COLO829 (cell line): ENCODE data around the gene SERPIND1.
"Not testable (repeated sequence)": the region's sequence is repeated elsewhere in the genome, so short reads cannot be mapped to it uniquely, and the experiment has no call there.

ENCODE experiments used
- DNase-seq: peaks from one replicate; pipeline ENCODE4 v3.0.0; 2012; ENCODE audit warnings: low spot score

Gene SERPIND1, protein sequence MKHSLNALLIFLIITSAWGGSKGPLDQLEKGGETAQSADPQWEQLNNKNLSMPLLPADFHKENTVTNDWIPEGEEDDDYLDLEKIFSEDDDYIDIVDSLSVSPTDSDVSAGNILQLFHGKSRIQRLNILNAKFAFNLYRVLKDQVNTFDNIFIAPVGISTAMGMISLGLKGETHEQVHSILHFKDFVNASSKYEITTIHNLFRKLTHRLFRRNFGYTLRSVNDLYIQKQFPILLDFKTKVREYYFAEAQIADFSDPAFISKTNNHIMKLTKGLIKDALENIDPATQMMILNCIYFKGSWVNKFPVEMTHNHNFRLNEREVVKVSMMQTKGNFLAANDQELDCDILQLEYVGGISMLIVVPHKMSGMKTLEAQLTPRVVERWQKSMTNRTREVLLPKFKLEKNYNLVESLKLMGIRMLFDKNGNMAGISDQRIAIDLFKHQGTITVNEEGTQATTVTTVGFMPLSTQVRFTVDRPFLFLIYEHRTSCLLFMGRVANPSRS

GRCh38 chr22:20773793-20774212, at the start of gene SERPIND1:
TSS of gene SERPIND1 (plus strand) at chr22:20774113. CDS start at chr22:20779313, 5,200 bp downstream.
- DNase-seq: no peak

DNA sequence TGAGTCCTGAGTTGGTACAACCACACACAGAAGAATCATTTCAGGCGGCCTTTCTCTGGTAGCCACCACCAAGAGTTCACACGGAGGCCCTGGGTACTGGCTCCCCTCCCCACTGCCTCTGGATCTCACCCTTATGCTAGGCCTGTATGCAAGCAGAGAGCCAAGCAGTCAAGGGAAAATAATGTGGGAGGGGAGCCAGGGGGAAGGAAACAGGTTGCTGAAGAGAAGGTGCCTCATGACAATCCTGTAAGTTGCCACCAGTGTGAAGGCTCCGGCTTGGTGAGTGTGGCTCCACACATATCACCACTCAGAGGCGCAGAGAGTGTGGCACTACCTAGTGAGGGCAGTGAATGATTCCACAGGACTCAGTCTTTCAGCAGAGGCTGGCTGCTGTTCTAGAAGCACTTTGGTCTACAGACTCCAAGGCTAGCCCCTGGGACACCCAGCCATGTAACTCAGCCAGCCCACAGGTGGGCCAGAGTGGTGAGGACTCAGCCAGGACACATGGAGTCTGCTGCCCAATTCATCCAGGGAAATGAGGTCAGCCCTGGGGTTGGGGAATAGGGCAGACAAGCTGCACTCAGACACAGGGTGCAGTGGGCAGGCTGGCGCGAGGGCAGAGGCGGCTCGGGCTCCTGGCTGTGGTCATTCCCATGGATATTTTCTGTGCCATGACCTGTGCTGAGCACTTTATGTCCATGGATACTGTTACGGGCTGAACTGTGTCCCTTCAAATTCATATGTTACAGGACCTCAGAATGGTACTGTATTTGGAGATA, 49.0 kb upstream of the SERPIND1 start:
- DNase-seq: no peak

DNA sequence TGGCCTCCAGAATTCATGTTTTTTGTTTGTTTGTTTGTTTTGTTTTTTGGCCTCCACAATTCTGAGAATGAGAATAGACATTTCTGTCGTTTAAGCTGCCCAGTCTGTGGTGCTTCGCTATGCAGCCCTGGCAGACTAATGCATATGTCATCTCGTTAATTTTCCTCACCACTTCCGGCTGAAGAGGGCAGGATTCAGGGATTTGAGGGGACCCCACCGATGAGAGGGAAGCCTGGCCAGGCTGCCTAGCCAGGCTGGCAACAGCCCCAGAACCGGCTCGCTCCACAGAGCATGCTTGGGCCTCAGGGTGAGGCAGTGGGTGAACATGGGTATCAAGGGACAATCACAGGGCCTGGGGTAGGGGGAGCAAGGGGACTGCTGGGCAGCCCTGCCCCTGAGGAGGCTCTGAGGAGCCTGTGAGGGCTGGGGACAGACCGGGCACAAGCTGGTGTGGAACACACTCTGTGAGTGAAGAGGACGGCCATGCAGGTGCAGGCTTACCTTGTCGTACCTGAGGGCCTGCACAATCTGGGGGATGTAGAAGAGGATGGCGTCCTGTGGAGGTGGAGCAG, 47.8 kb upstream of the SERPIND1 start:
- no peak for DNase-seq

- no peak for DNase-seq
Observed at GRCh38 chr22:20727118-20728015, 46.5 kb upstream of the SERPIND1 start.

- DNase-seq: no peak
Observed at GRCh38 chr22:20728523-20729190, 45.3 kb upstream of the SERPIND1 start.

DNA sequence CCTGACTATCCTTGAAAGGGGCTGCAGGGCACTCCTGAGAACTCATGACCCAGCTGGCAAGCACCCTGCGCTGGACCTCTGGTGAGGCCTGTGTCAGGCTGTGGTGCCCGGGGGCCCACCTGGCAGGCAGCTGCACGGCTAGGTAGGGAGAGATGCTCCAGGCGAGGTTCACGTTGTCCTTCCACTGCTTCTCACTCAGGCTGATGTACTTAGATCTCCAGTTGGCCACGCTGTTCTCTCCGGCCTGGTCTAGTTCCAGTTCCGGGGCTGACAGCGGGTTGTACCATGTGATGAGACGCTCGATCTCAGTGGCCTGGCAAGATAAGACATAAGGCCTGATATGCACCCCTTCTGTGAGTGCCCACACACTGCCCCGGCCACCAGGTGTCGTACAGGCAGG, 44.7 kb upstream of the SERPIND1 start:
- DNase-seq: no peak

GRCh38 chr22:20732431-20732830, 41.5 kb upstream of the SERPIND1 start:
- not testable (repeated sequence) for DNase-seq

- not testable (repeated sequence) for DNase-seq
Observed at GRCh38 chr22:20735356-20736162, 38.4 kb upstream of the SERPIND1 start.

DNA sequence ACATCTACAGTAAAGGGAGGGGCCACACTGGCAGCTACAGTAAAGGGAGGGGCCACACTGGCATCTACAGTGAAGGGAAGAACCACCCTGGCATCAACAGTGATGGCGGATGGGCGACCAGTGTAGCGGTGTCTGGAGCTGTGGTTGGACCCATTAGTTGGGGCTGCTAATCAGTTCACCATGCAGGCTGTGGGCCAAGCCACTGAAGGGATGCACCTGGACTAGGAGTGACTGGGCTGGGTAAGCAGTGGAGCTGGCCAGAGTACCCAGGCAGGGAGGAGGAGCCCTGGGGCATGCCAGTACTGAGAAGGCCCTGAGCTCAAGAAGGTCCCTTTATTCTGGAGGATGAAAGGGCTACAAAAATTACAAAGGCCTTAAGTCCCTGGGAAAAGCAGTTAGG, 37.0 kb upstream of the SERPIND1 start:
- not testable (repeated sequence) for DNase-seq

DNA sequence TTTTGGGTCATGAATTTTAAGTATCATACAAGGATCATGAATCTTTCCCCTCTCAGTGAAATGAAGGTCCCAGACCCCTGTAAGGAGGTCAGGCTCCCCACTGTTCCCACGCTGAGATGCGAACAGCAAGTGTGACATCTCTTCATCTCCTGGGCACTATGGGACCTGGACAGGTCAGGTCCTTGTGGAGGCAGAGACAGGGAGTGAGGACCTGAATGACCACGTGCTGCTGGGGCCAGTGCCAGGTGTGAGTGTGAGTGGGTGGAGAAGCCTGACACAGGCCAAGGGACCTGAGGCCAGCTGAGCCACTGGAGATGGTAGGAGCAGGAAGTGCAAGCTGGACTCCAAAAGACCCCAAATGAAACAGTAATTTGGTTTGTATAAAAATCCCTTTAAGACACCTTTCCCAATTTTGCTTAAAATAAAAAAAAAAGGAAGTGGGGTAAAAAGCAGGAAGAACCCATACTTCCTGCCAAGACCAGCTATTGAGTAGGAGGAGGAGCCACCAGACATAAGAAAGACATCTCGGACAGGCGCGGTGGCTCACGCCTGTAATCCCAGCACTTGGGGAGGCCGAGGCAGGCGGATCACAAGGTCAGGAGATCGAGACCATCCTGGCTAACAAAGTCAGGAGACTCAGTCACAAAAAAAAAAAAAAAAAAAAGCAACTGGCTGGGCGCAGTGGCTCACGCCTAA, 35.4 kb upstream of the SERPIND1 start:
- no peak for DNase-seq

- DNase-seq: no peak
Observed at GRCh38 chr22:20740222-20740951, 33.5 kb upstream of the SERPIND1 start.

DNA sequence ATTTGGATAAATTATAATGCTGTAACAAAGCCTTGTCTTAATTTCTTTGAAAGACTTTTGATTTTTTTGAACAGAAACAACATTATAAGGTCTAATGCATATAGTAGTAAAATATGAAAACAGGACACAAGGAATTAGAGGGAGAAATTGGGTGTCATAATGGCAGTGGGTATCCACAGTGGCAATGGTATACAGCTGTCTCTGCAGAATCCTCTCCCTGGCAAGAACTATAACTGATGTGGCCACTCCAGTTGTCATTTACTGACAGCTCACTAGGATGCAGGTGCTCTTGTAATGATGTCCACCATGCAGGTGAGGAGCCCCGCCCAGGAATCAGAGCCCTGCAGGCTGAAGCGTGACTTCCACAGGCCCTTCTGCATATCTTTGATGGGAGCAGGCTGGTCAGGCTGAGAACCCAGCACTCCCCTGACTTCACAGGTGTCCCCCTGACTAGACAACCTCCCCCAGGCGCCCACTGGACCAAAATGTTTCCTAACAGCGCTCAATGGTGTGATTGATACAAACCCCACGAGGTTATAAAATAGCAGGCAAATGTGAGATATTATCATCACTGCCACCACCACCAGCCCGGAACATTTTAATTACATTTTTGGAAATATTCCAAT, 32.8 kb upstream of the SERPIND1 start:
- no peak for DNase-seq

DNA sequence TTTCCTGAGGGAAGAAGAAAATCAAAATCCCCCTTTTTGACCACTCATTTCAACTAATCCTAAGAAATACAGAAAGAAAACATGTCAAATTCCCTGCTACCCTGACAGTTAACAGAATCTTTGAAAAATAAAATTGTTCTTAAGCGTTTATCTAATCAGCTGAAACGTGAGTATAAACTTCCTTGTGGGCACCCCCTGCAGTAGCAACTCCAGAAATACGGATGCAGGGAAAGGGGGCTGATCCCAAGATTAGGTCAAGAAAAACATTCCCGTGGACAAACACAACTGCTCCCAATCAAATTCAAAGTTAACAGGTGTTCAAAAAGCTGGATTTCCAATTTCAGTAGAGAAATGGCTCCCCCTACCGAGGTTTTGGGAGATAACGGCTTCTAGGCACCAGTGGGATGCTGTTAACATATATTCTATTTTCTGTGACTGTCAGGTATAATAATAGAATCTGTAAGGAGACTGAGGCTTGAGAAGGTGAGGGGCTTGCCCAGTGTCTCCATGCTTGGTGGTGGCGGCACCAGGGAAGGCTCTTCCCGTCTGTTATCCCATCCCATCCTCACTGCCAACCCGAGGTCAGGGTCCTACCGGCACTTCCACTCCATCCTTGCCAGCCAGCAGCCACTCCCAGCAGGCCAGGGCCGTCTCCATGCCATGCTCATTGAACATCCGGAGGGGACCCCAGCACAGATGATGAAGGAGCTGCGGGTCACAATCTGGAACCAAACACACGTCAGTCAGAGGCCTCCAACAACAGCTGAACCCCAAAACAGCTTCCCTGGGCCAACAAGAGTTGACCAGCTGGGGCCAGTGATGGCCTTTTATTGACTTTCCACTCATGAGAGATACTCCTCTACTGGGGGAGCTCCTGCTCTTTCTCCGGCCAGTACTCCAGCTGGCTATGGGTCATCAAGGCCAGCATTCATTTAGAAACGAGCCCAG, 32.0 kb upstream of the SERPIND1 start:
- peak; percentile 62 for DNase-seq

DNA sequence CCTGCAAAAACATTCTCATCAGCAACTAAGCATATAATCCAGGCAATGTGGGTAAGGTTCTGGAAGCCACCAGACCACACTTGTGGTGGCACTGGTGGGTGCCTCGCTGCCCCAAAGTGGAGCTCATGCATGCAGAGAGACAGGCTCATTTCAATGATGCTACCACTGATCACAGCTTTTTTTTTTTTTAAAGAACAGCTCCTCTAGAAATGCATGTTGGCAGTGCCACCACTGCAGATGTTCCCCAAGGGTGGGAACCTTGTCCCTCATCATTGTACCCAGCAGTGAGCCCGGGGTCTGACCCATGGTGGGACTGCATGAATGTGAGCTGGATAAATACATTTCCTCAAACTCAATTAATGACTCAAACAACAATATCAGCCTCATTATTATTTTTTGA, 31.1 kb upstream of the SERPIND1 start:
- no peak for DNase-seq

DNA sequence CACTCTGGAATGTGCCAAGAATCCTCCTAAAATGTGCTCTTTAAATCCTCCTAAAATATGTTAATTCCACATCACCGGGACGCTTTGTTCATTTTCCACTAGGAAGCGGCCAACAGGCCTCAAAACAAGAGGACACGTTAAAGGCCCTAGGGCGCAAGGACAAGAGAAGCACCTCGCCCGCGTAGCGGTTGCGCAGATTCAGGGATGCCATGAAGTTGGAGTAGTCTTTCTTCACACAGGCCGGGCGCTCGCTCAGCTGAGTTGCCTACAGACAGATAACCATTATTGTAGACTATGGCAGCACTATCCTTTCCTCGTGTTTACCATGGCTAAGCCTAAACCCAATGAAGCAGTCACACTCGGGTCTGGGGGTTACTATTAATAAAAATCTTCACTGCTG, 29.5 kb upstream of the SERPIND1 start:
- no peak for DNase-seq

GRCh38 chr22:20745119-20745518, 28.8 kb upstream of the SERPIND1 start:
- DNase-seq: no peak
